Measurements from ENCODE around the gene FBRSL1. TPM values are rescaled to one million over a fixed set of nuclear protein-coding genes. Genes with fewer than 3 reads are reported as not detected.

FBRSL1 gene
- total RNA-seq, 1 experiment from 2014 or later: 124 TPM

DNA sequence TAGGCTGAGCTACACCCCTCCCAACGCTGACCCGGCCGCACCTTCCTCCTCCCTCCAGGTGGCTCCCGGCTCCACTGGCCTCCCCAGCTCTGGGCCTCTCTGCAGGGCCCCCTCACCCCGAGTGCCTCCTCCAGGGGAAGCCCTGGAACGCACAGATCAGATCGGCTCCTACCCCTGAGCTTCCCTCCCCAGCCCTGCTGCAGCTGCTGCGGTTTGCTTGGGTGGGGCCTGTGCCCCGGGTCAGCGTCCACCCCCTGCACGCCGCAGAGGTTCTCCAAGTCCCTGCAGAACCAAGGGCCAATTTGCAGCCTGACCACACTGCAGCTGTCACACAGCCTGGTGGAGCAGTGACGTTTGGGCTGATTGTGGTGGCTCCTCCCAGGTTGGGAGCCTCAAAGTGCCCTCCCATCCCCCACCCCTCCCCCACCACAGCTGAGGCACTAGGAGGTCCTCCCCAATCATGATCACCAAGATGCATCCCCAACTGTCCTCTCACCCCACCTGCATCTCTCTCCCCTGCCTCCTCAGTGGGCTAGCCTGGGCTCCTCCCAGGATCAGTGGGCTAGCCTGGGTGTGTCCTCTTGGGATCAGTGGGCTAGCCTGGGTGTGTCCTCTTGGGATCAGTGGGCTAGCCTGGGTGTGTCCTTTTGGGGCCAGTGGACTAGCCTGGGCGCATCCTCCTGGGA lies 12.8 kb upstream of the FBRSL1 start:
- Histone ChIP-seq H3K4me1 (ENCODE audit: control insufficient read depth in 1 of 2, insufficient read depth in 2 of 2, low read length in 2 of 2) (peaks cover 0 to 5% of the 10 kb centered on the region in 2 experiments; a peak in 2 of 4 replicates), H3K9me3 (ENCODE audit: control insufficient read depth in 1 of 2, insufficient read depth in 1 of 2, low read depth in 1 of 2, low read length in 2 of 2) (peaks cover 0 to 5% of the 10 kb centered on the region in 2 experiments; a peak in 1 of 4 replicates), H2AFZ (ENCODE audit: low read depth, low read length, poor library complexity, severe bottlenecking) (no peak overlapping the region), H3K36me3 (ENCODE audit: control insufficient read depth in 1 of 2, insufficient read depth in 2 of 2, low read length in 2 of 2) (no peaks in the 10 kb centered on the region), H4K20me1 (ENCODE audit: insufficient read depth) (no peaks in the 10 kb centered on the region), H3K4me3 (replicated peaks in 1 of 2; ENCODE audit: low read depth in 1 of 2, low read length in 2 of 2) (no peak overlapping the region), H3K9ac (ENCODE audit: low read length) (no peak overlapping the region), H3K4me2 (ENCODE audit: low read length) (no peak overlapping the region), H3K27ac (ENCODE audit: low read depth, low read length) (no peak overlapping the region), H3K79me2 (ENCODE audit: insufficient read depth, low read length) (no peaks in the 10 kb centered on the region), H3K9me2 (ENCODE audit: insufficient read depth) (no peaks in the 10 kb centered on the region), H3K27me3 (ENCODE audit: insufficient read depth, low read length) (no peaks in the 10 kb centered on the region)
- TF ChIP-seq ZNF274 (IDR thresholded peaks at IDR 0.05; ENCODE audit: low read depth, low read length) (no peak), JUND (IDR thresholded peaks at IDR 0.05) (no peak), SP1 (IDR thresholded peaks at IDR 0.05; ENCODE audit: low read depth) (no peak)
- TF ChIP-seq, protein P1, sequence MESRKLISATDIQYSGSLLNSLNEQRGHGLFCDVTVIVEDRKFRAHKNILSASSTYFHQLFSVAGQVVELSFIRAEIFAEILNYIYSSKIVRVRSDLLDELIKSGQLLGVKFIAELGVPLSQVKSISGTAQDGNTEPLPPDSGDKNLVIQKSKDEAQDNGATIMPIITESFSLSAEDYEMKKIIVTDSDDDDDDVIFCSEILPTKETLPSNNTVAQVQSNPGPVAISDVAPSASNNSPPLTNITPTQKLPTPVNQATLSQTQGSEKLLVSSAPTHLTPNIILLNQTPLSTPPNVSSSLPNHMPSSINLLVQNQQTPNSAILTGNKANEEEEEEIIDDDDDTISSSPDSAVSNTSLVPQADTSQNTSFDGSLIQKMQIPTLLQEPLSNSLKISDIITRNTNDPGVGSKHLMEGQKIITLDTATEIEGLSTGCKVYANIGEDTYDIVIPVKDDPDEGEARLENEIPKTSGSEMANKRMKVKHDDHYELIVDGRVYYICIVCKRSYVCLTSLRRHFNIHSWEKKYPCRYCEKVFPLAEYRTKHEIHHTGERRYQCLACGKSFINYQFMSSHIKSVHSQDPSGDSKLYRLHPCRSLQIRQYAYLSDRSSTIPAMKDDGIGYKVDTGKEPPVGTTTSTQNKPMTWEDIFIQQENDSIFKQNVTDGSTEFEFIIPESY (IDR thresholded peaks at IDR 0.05; ENCODE audit: extremely low read depth, insufficient replicate concordance, low read length): no peak
- TF ChIP-seq, protein P2, sequence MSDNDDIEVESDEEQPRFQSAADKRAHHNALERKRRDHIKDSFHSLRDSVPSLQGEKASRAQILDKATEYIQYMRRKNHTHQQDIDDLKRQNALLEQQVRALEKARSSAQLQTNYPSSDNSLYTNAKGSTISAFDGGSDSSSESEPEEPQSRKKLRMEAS (IDR thresholded peaks at IDR 0.05): no peak
- DNase-seq (ENCODE audit: low read depth, low spot score): no peak
- CTCF ChIA-PET: no interaction called here
- no peak for ATAC-seq
- intact Hi-C loops (cut with micrococcal nuclease): no loop called here
- RAD21 ChIA-PET (ENCODE audit: low non-redundant PET in 1 of 2, low total read pairs in 2 of 2, uncharacterized antibody in 2 of 2, unreplicated experiment in 2 of 2): no interaction called here
- POLR2A ChIA-PET: no interaction called here
- no TSS peak for BruUV-seq (replicated peaks)
